CD4-positive, alpha-beta T cell (primary cell): ENCODE measurements around the gene PTGDR. TPM values are rescaled to one million over a fixed set of nuclear protein-coding genes. Genes with fewer than 3 reads are reported as not detected.

Experiments used
- ATAC-seq: fragments of 200-7000 bp; cut with Tn5 transposase; one replicate; pipeline ENCODE4 v1.10.0; 2022; ENCODE audit warnings: mild to moderate bottlenecking; ENCODE audit not compliant: poor library complexity
- CTCF ChIA-PET: fragments of 350-600 bp; sonication (Branson Sonifier 250); formaldehyde crosslinking; loops from one replicate; lab custom pipeline; 2021; ENCODE audit warnings: antibody characterized with exemption, inconsistent platforms; lab: Charles Lee
- POLR2A ChIA-PET: fragments of 350-600 bp; sonication (Branson Sonifier 250); formaldehyde crosslinking; loops from one replicate; lab custom pipeline; 2021; ENCODE audit warnings: antibody characterized with exemption, inconsistent platforms; lab: Charles Lee
- DNase-seq, 14 experiments: peaks; one replicate each; pipeline ENCODE4 v3.0.0-alpha.2; 2013 to 2020; ENCODE audit warnings: mixed read lengths in 2 of 14
- H3K27ac ChIP-seq, 2 donors: one replicate each; pipeline versions ENCODE4 v1.5.1 to v1.7.0; 2013; ENCODE audit warnings: low read length in 2 of 2, low read depth in 1 of 2, mild to moderate bottlenecking in 1 of 2
- H3K27me3 ChIP-seq, 2 experiments: 1 replicate in 1 of 2; 2 replicates in 1 of 2; pipeline versions ENCODE4 v1.6.1 to v1.7.0; 2013; ENCODE audit warnings: low read length in 2 of 2, control low read depth in 1 of 2, mild to moderate bottlenecking in 1 of 2, moderate library complexity in 1 of 2; ENCODE audit not compliant: insufficient read depth in 2 of 2, control insufficient read depth in 1 of 2
- H3K36me3 ChIP-seq: one replicate; pipeline ENCODE4 v1.6.1; 2013; ENCODE audit warnings: low read length, control low read depth; ENCODE audit not compliant: insufficient read depth
- H3K4me1 ChIP-seq: one replicate; pipeline ENCODE4 v1.6.1; 2013; ENCODE audit warnings: low read length, control low read depth; ENCODE audit not compliant: insufficient read depth
- H3K4me3 ChIP-seq: one replicate; pipeline ENCODE4 v1.5.1; 2013; ENCODE audit warnings: mild to moderate bottlenecking, low read length, moderate library complexity
- H3K9me3 ChIP-seq, 2 experiments: 1 replicate in 1 of 2; 2 replicates in 1 of 2; pipeline versions ENCODE4 v1.6.1 to v1.7.0; 2013; ENCODE audit warnings: low read length in 2 of 2, mild to moderate bottlenecking in 2 of 2, control low read depth in 1 of 2, moderate library complexity in 1 of 2; ENCODE audit not compliant: control insufficient read depth in 1 of 2, insufficient read depth in 1 of 2
- H3K27ac Mint-ChIP-seq: one replicate; pipeline ENCODE4 v1.8.0; 2020; ENCODE audit warnings: mixed read lengths
- H3K27me3 Mint-ChIP-seq: one replicate; pipeline ENCODE4 v1.8.0; 2021; ENCODE audit warnings: mixed read lengths
- H3K36me3 Mint-ChIP-seq: one replicate; pipeline ENCODE4 v1.8.0; 2021; ENCODE audit warnings: low read depth, mixed read lengths
- H3K4me1 Mint-ChIP-seq: one replicate; pipeline ENCODE4 v1.8.0; 2021; ENCODE audit warnings: low read depth, mixed read lengths
- H3K4me3 Mint-ChIP-seq: one replicate; pipeline ENCODE4 v1.8.0; 2020; ENCODE audit warnings: mild to moderate bottlenecking, mixed read lengths
- H3K9me3 Mint-ChIP-seq: one replicate; pipeline ENCODE4 v1.8.0; 2020; ENCODE audit warnings: mixed read lengths
- intact Hi-C, 2 experiments: fragments of 100-400 bp; cut with DNase I in 1 of 2; cut with micrococcal nuclease in 1 of 2; formaldehyde crosslinking; loops; one replicate each; pipeline versions ENCODE4 v1.15.1 to v1.9.0; 2023 to 2025; cut with DNase I, micrococcal nuclease
- total RNA-seq, 174 experiments: library from RNA in 2 of 174; stranded (reverse) in 2 of 174; gene quantifications; one replicate each; pipeline ENCODE4 v1.2.3 and lab custom pipeline; 2021 to 2026
- TF ChIP-seq, protein P1 (sequence below): fragments of 200-600 bp; IDR thresholded peaks from one replicate; pipeline ENCODE4 v1.8.0; 2022; ENCODE audit warnings: antibody characterized with exemption, mild to moderate bottlenecking

The PTGDR gene
- total RNA-seq, 2 experiments from 2014 or later = 0.20 to 0.41 TPM

DNA sequence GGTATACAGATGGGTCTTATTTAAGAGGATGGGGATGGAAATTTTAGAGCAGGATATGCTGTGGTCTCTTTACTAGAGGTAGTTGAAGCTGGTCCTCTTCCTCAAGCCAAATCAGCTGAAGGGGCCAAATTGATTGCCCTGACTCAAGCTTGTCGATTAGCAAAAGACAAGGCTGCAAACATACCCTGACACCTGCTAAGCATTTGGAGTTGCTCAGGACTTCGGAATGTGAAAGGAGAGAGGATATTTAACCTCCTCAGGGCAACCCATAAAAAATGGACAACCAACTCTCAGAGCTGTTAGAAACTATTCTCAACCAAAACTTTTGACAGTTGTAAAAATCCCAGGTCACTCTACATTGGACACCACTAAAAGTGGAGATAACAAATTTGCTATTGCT, 15.6 kb downstream of the PTGDR start:
- Mint-ChIP-seq H3K27ac (no peak overlapping the region), H3K36me3 (no peaks in the 10 kb centered on the region), H3K4me1 (peaks cover 22% of the 10 kb centered on the region), H3K4me3 (no peak overlapping the region), H3K27me3 (peaks cover 7% of the 10 kb centered on the region), H3K9me3 (no peaks in the 10 kb centered on the region)
- no peak overlapping the region for H3K4me3 ChIP-seq
- H3K4me1 ChIP-seq = peaks cover 29% of the 10 kb centered on the region
- POLR2A ChIA-PET = no interaction called here
- no peak for ATAC-seq
- H3K27me3 ChIP-seq = no peaks in the 10 kb centered on the region
- H3K27ac ChIP-seq = no peak overlapping the region
- intact Hi-C loops = no loop called here
- no peaks in the 10 kb centered on the region for H3K9me3 ChIP-seq
- TF ChIP-seq, protein P1, sequence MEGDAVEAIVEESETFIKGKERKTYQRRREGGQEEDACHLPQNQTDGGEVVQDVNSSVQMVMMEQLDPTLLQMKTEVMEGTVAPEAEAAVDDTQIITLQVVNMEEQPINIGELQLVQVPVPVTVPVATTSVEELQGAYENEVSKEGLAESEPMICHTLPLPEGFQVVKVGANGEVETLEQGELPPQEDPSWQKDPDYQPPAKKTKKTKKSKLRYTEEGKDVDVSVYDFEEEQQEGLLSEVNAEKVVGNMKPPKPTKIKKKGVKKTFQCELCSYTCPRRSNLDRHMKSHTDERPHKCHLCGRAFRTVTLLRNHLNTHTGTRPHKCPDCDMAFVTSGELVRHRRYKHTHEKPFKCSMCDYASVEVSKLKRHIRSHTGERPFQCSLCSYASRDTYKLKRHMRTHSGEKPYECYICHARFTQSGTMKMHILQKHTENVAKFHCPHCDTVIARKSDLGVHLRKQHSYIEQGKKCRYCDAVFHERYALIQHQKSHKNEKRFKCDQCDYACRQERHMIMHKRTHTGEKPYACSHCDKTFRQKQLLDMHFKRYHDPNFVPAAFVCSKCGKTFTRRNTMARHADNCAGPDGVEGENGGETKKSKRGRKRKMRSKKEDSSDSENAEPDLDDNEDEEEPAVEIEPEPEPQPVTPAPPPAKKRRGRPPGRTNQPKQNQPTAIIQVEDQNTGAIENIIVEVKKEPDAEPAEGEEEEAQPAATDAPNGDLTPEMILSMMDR = no peak
- CTCF ChIA-PET = no interaction called here
- DNase-seq = no peak
- H3K36me3 ChIP-seq = no peaks in the 10 kb centered on the region

DNA sequence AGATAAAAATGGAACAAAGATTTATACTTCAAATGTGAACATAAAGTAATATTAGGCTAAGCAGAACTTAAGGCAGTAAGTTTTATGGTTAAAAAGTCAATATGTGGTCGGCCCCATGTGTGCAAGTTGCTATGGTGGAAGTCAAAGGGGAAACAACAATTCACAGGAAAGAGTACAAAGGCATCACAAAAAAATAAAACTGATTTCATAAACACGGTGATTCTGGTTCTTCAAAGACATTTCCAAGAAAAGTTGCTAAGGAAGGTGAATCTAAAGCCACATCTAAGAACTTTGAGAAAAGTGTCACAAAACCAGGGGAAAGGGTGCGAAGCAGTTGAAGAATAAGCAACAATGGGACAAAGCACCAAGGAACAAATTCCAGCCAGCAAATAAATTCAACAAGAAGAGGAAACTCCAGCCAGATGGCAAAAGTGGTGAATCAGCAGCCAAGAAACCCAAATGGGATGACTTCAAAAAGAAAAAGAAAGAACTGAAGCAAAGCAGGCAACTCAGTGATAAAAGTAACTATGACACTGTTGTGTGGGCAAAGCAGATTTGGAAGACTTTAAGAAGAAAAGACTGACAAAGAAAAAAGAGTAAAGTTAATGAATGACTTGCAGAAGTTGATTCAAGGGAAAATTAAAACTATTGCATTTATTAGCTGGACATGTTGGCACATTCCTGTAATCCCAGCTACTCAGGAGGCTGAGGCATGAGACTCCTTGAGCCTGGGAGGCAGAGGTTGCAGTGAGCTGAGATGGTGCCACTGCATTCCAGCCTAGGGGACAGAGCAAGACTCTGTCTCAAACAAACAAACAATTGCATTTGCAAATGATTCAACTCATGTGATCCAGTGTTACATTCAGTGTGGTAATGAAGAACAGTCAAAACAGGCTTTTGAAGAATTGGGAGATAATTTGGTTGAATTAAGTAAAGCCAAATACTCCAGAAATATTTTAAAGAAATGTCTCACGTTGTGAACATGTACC, 19.5 kb downstream of the PTGDR start:
- no peak overlapping the region for H3K27ac ChIP-seq
- POLR2A ChIA-PET = interaction anchor here (0.7 to 1.3 kb wide), 2 partner anchors 119 to 266 kb away, joined by 3 to 4 read pairs; partner anchors contain the start of genes GPR137C and TXNDC16
- CTCF ChIA-PET = interaction anchor here (1.4 kb wide), 1 partner anchor 13 kb away, joined by 6 read pairs; no protein-coding TSS in a partner anchor
- intact Hi-C loops = no loop called here
- TF ChIP-seq, protein P1 = no peak
- H3K27me3 ChIP-seq = no peaks in the 10 kb centered on the region
- peak overlapping the region; percentile 2 for H3K4me3 Mint-ChIP-seq
- no peaks in the 10 kb centered on the region for H3K9me3 Mint-ChIP-seq
- H3K36me3 ChIP-seq = no peaks in the 10 kb centered on the region
- no peaks in the 10 kb centered on the region for H3K27me3 Mint-ChIP-seq
- peak in 2 of 14 experiments; percentile 13 to 75 for DNase-seq
- H3K9me3 ChIP-seq = no peaks in the 10 kb centered on the region
- H3K4me1 Mint-ChIP-seq = peaks cover 23% of the 10 kb centered on the region
- H3K4me1 ChIP-seq = peaks cover 29% of the 10 kb centered on the region
- H3K36me3 Mint-ChIP-seq = no peaks in the 10 kb centered on the region
- H3K4me3 ChIP-seq = no peak overlapping the region
- no peak for ATAC-seq
- peak overlapping the region; percentile 2 for H3K27ac Mint-ChIP-seq

DNA sequence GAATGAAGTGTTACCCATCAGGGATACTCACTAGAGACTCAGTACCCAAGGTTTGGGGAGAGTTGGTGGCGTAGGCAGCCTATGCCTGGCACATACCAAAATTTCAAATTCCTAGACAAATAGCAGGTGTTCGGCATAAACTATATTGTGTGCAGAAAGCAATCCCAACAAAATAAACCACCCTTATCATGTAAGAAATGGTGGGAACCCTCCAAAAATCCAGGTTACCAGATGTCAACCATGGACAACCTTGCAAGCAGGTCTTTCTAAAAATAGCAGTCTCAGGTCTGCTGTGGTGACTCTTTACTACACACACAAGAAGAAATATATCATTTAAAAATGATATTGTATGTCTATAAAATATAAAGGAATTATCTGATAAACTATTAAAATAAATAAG, 28.9 kb downstream of the PTGDR start:
- POLR2A ChIA-PET = no interaction called here
- intact Hi-C loops = loop anchor here in 1 of 2 experiments (10.0 kb wide), 1 partner anchor 758 kb away; no protein-coding TSS in a partner anchor
- no peak for DNase-seq

More for the DNA sequence above, 28.9 kb downstream of the PTGDR start:
- no peaks in the 10 kb centered on the region for H3K27me3 ChIP-seq
- H3K27ac ChIP-seq = no peak overlapping the region
- H3K4me1 ChIP-seq = no peaks in the 10 kb centered on the region
- Mint-ChIP-seq H3K36me3 (no peaks in the 10 kb centered on the region), H3K27ac (no peak overlapping the region), H3K27me3 (no peaks in the 10 kb centered on the region), H3K4me3 (no peak overlapping the region), H3K9me3 (no peaks in the 10 kb centered on the region), H3K4me1 (peaks cover 14% of the 10 kb centered on the region)
- H3K36me3 ChIP-seq = no peaks in the 10 kb centered on the region
- H3K4me3 ChIP-seq = no peak overlapping the region
- no peak for ATAC-seq
- CTCF ChIA-PET = no interaction called here
- H3K9me3 ChIP-seq = no peaks in the 10 kb centered on the region
- TF ChIP-seq, protein P1 = no peak
